HL-60/S4 (cell line): ENCODE results near the gene GCNA.
"Not testable (repeated sequence)": the region's sequence is repeated elsewhere in the genome, so short reads cannot be mapped to it uniquely, and the experiment has no call there.

Experiments
- in situ Hi-C: fragments of 300-500 bp; cut with MboI; formaldehyde crosslinking; loops from 2 replicates; pipeline ENCODE4 v1.14.3; 2022; ENCODE audit warnings: low sequenced_read_pairs

GCNA gene

GRCh38 chrX:71637253-71637618 lies 59.0 kb downstream of the GCNA start:
- in situ Hi-C loops: no loop called here

- in situ Hi-C loops: no loop called here
Observed at GRCh38 chrX:71637848-71638247, 59.6 kb downstream of the GCNA start.

GRCh38 chrX:71638409-71638808 lies 60.2 kb downstream of the GCNA start:
- in situ Hi-C loops: no loop called here

GRCh38 chrX:71640002-71640401 lies 61.8 kb downstream of the GCNA start:
- in situ Hi-C loops: no loop called here

GRCh38 chrX:71644406-71644805 lies 66.2 kb downstream of the GCNA start:
- in situ Hi-C loops: not testable (repeated sequence)

- in situ Hi-C loops: no loop called here
Observed at GRCh38 chrX:71650333-71650969, 72.2 kb downstream of the GCNA start.

GRCh38 chrX:71652405-71652804 lies 74.2 kb downstream of the GCNA start:
- in situ Hi-C loops: no loop called here

- in situ Hi-C loops: no loop called here
Observed at GRCh38 chrX:71653344-71653743, 75.1 kb downstream of the GCNA start.

GRCh38 chrX:71657267-71657666 lies 79.0 kb downstream of the GCNA start:
- in situ Hi-C loops: no loop called here

GRCh38 chrX:71659342-71659741 lies 81.1 kb downstream of the GCNA start:
- in situ Hi-C loops: no loop called here

GRCh38 chrX:71659959-71660358 lies 81.7 kb downstream of the GCNA start:
- in situ Hi-C loops: no loop called here

GRCh38 chrX:71660562-71661416 lies 82.6 kb downstream of the GCNA start:
- in situ Hi-C loops: no loop called here

GRCh38 chrX:71661919-71662318 lies 83.7 kb downstream of the GCNA start:
- in situ Hi-C loops: no loop called here

GRCh38 chrX:71662654-71663053 lies 84.4 kb downstream of the GCNA start:
- in situ Hi-C loops: not testable (repeated sequence)
